Right cardiac atrium (tissue), 5 donors: ENCODE measurements around the gene FYN. TPM values are rescaled to one million over a fixed set of nuclear protein-coding genes. Genes with fewer than 3 reads are reported as not detected.
A peak's percentile ranks its signal among the peaks of the same experiment; 100 is the strongest.

Source experiments
- ATAC-seq, 2 donors: fragments of 200-7000 bp; cut with Tn5 transposase; one replicate each; pipeline versions ENCODE4 v1.8.0 to v1.9.1; 2020; ENCODE audit warnings: moderate library complexity in 2 of 2, mild to moderate bottlenecking in 1 of 2
- DNase-seq, 3 donors: peaks; one replicate each; pipeline ENCODE4 v3.0.0-alpha.2; 2020
- H3K27ac ChIP-seq: one replicate; pipeline ENCODE4 v1.5.1; 2013; ENCODE audit warnings: mild to moderate bottlenecking, low read length, control low read depth, moderate library complexity
- H3K27me3 ChIP-seq: one replicate; pipeline ENCODE4 v1.6.1; 2013; ENCODE audit not compliant: control insufficient read depth, insufficient read depth
- H3K4me1 ChIP-seq: one replicate; pipeline ENCODE4 v1.6.1; 2013; ENCODE audit warnings: low read length; ENCODE audit not compliant: control insufficient read depth, insufficient read depth
- H3K4me3 ChIP-seq: one replicate; pipeline ENCODE4 v1.5.1; 2013; ENCODE audit warnings: low read length, control low read depth
- H3K9me3 ChIP-seq: one replicate; pipeline ENCODE4 v1.6.1; 2013; ENCODE audit warnings: low read length; ENCODE audit not compliant: control insufficient read depth
- whole genome bisulfite sequencing: extraction: QIAGEN DNeasy Blood & Tissue Kit; methylation state at CpG from one replicate; pipeline ENCODE4 v1.1.7; 2013; 5-methylcytosine and 5-hydroxymethylcytosine counted together
- intact Hi-C, 4 donors: fragments of 100-400 bp; cut with DNase I; formaldehyde crosslinking; loops; one replicate each; pipeline versions ENCODE4 v1.11.0 to v1.14.0; 2022 to 2023
- polyA plus RNA-seq: library from polyadenylated mRNA; stranded (reverse); fragments of 200-250 nt; gene quantifications from one replicate; pipeline ENCODE4 v1.2.3, GENCODE V29; 2013
- total RNA-seq, 4 donors: library from RNA; stranded (reverse); fragmentation: NEBNext Ultra II Directional; extraction: Animal tissue kit (Norgen Biotek cat#: 25700); gene quantifications; one replicate each; pipeline ENCODE4 v1.2.1, GENCODE V29; 2021
- donor health status: healthy with polysubstance abuse.
- donor health status: DM: no; HTN: yes; CAD: no.
- donor health status: DM: no; HTN: no; CAD: no.
- donor health status: DM: no; HTN: yes; CAD: no; lungs with severe emphysema.
- donor health status: DM: yes; HTN: yes; CAD: no.

FYN gene
- total and polyA plus RNA-seq, 5 donors, result 29.8 to 76.6 (median 73.3) TPM

DNA sequence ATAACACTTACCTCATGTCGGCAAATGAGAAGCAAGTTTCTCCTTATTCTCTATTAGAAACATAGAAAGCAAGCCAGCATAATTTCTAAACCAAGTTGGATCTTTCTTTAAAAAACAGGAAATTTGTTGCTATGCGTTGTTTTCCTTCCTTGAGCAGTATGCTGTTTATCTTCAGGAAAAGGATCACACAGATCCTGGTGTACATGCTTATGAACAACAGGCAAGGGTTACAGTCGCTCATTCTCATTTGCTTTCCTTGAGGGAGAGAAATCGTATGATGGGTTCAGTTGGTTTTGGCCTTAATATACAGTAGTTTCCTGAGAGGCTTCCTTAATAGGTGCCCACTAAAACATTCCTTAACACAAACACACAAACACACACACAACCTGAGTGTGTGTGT lies 118.8 kb downstream of the FYN start:
- no peak overlapping the region for H3K4me3 ChIP-seq
- DNase-seq, result no peak
- no peaks in the 10 kb centered on the region for H3K9me3 ChIP-seq
- intact Hi-C loops, result no loop called here
- no peak overlapping the region for H3K27ac ChIP-seq
- WGBS, result 70% methylated on average over 4 of the region's 4 CpGs
- H3K4me1 ChIP-seq, result peaks cover 19% of the 10 kb centered on the region
- ATAC-seq, result peak in 1 of 2 donors; percentile 43
- no peaks in the 10 kb centered on the region for H3K27me3 ChIP-seq

DNA sequence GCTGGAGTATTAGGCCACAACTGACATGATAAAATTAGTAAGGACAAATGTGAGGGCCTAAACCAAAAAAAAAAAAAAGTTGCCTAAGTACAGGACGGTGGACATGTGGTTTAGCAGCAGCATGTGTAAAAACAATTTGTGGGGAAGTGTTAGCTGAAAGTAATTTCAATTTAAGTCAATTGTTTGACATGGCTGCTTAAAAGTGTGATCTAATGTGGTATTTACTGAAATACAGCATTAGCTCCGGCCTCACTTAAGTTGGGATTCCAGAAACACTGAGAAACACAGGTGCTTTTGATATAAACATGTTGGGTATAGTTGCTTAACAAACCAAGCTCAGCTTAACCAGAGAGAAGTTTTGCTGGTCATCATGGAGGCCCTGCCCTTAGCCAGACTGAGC lies 119.7 kb downstream of the FYN start:
- H3K9me3 ChIP-seq, result no peaks in the 10 kb centered on the region
- WGBS, result 56% methylated on average over 2 of the region's 2 CpGs
- no peak overlapping the region for H3K4me3 ChIP-seq
- DNase-seq (no peak), ATAC-seq (no peak)
- no peaks in the 10 kb centered on the region for H3K27me3 ChIP-seq
- intact Hi-C loops, result no loop called here
- no peak overlapping the region for H3K27ac ChIP-seq
- peaks cover 11% of the 10 kb centered on the region for H3K4me1 ChIP-seq

DNA sequence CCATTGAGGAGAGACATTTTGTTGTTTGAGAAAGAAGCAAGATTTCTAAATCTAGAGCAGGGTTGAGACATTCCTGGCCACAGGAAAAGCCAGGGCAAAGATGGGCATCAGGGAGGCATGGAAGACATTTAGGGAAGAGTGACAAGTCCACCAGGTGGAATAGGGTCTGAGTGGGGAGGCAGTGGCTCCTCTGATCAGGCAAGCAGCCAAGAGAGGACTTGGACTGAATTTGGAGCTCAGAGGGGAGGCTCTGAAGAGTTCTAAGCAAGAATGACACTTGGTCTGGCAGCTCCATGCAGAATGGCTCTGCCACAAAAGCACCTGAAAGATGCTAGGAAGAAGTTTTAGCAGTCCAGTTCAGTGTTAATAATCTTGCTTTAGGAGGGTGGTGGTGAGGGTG lies 120.8 kb downstream of the FYN start:
- Histone ChIP-seq H3K27me3 (no peaks in the 10 kb centered on the region), H3K27ac (no peak overlapping the region)
- intact Hi-C loops, result no loop called here

DNA sequence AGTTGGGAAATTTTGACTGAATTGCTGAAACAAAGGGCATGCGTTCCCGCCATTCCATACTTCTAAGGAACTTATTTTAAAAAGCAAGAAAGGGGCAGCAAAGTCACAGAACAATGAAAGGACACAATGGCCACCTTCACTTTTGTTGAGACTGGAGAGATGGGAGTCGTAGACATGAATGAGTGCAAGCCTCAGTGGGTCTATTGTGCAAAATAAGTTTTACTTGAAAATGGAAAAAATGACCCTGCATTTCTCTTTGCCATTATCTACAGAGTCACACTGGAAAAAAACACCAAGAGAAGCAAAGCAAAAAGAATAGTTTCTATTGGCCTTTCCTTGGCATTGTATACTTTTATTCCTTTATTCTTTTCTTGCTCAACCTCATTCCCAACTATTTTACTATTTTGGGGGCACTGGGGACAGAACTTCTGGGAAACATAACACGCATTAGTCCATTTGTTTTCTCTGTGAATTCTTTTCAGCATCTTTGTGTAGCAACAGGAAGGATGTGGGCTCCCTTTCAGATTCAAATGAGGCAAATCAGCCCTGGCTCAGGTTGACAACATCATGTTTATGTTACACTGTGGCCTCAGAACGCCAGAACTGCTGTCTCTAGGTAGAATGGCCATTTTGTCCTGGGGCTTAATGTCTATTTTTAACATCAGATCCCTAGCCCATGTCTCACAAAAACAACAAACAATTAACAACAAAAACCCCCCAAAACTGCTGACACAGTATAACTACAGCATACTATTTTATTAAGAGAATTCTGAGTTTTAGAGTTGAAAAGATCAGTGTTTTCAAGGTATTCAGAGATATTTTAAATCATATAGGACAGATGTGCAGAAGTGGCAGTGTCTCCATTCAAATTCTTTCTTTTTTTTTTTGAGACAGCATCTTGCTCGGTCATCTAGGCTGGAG lies 122.2 kb downstream of the FYN start:
- Histone ChIP-seq H3K4me1 (peaks cover 14% of the 10 kb centered on the region), H3K27me3 (no peaks in the 10 kb centered on the region), H3K9me3 (no peaks in the 10 kb centered on the region), H3K27ac (peak overlapping the region; percentile 45), H3K4me3 (no peak overlapping the region)
- ATAC-seq (peak in 1 of 2 donors; percentile 56), DNase-seq (no peak)
- intact Hi-C loops, result no loop called here
- WGBS, result 76% methylated on average over 6 of the region's 6 CpGs

More for the DNA sequence above, 120.8 kb downstream of the FYN start:
- Histone ChIP-seq H3K9me3 (no peaks in the 10 kb centered on the region), H3K4me3 (no peak overlapping the region), H3K4me1 (peaks cover 13% of the 10 kb centered on the region)
- DNase-seq (no peak), ATAC-seq (no peak)

DNA sequence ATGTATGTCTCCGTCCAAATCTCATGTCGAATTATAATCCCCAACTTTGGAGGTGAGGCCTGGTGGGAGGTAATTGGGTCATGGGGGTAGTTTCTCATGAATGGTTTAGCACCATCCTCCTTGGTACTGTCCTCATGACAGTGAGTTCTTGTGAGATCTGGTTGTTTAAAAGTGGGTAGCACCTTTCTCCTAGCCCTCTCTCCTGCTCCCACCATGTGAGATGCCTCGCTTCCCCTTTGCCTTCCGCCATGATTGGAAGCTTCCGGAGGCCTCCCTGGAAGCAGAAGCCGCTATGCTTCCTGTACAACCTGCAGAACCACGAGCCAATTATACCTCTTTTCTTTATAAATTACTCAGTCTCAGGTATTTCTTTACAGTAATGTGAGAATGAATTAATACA lies 123.1 kb downstream of the FYN start:
- no peaks in the 10 kb centered on the region for H3K27me3 ChIP-seq
- intact Hi-C loops, result no loop called here
- no peak overlapping the region for H3K27ac ChIP-seq
- H3K4me3 ChIP-seq, result no peak overlapping the region
- DNase-seq (no peak), ATAC-seq (no peak)
- H3K9me3 ChIP-seq, result no peaks in the 10 kb centered on the region
- WGBS, result 97% methylated on average over 7 of the region's 7 CpGs
- H3K4me1 ChIP-seq, result peaks cover 14% of the 10 kb centered on the region

DNA sequence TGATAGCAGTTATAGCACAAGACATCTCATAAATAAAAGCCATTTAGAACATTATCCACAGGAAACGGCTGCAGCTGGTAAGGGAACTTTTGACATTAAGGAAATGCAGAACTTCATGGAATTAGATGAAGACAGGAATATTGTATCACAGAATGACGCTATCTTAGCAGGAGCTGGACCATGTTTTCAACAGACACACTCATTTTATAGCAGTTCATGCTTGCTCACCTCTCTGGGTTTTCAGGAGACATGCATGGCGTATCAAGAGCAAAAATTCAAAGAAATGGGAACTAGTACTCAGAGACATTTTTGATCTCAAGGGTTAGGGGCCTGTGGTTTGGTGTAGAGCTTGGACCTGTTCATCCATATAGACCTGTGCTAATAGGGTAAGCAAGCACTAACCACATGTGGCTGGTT lies 125.0 kb downstream of the FYN start:
- Histone ChIP-seq H3K27ac (peak overlapping the region; percentile 14), H3K4me1 (peaks cover 23% of the 10 kb centered on the region), H3K4me3 (no peak overlapping the region), H3K9me3 (no peaks in the 10 kb centered on the region), H3K27me3 (no peaks in the 10 kb centered on the region)
- intact Hi-C loops, result no loop called here
- ATAC-seq (peak in 1 of 2 donors; percentile 5), DNase-seq (no peak)
- 54% methylated on average over 3 of the region's 3 CpGs for WGBS

DNA sequence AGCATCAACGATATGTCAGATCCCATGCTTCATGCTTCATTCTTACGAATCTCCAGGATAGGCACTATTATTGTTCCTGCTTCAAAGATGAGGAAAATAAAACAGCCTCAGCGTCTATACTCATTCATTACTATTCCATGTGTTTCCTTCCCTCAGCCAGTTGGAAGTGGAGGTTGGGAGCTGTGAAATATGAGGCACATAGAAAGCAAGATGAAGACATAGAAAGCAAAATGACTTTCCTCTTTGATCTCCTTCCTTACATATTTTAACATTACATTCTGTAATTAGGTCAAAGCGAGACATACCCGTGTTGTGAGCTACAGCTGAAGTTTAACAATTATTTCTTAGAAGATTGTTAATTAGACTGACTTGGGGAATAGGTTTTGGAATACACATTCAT lies 125.4 kb downstream of the FYN start:
- 35% methylated on average over 5 of the region's 5 CpGs for WGBS
- intact Hi-C loops, result no loop called here

DNA sequence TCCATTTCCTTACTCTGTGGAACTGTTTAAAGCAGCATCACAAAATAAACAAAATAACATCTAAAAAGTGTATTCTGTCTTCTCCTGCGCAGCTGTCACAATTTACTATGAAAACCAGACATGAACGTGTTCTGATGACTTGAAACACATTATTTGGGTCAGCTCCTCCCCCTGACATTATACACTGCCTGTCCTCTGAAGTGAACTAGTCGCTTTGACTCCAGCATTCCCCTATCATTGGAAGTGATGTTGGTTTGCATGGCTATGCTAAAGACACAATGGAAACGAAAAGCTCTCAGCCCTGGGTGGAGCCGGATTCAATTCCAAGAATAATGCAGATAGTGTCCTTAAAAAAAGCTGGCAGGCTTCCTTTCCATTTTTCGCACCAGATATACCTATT lies 125.9 kb downstream of the FYN start:
- ATAC-seq, result peak; percentile 40 to 79
- no peak for DNase-seq
- H3K27me3 ChIP-seq, result no peaks in the 10 kb centered on the region
- peaks cover 20% of the 10 kb centered on the region for H3K4me1 ChIP-seq
- H3K27ac ChIP-seq, result peak overlapping the region; percentile 55
- H3K9me3 ChIP-seq, result no peaks in the 10 kb centered on the region
- intact Hi-C loops, result no loop called here
- 36% methylated on average over 6 of the region's 6 CpGs for WGBS
- H3K4me3 ChIP-seq, result no peak overlapping the region

More for the DNA sequence above, 125.4 kb downstream of the FYN start:
- Histone ChIP-seq H3K4me1 (peaks cover 23% of the 10 kb centered on the region), H3K9me3 (no peaks in the 10 kb centered on the region), H3K27me3 (no peaks in the 10 kb centered on the region), H3K27ac (no peak overlapping the region), H3K4me3 (no peak overlapping the region)
- ATAC-seq (no peak), DNase-seq (no peak)

DNA sequence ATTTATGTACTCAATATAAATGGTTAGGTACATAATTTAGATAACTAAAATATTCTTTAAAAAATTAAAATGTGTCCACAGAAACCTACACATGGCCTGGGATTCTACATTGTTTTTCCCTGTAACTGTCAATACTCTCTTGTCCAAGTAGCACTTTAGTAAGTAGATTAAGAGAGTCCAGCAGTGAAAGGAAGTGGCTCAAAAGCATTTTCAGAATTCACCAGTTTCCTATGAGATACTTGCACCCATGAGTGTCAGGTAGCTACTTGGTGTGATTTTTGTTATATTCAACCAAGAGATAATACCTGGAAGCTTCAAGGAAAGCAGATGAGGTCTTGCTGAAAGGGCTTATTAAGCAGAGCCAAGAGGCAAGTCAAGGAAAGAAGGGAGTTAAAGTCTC lies 126.3 kb downstream of the FYN start:
- Histone ChIP-seq H3K27ac (no peak overlapping the region), H3K4me1 (peaks cover 19% of the 10 kb centered on the region), H3K9me3 (no peaks in the 10 kb centered on the region), H3K27me3 (no peaks in the 10 kb centered on the region), H3K4me3 (no peak overlapping the region)
- intact Hi-C loops, result no loop called here
- DNase-seq, result no peak
- ATAC-seq, result no peak

DNA sequence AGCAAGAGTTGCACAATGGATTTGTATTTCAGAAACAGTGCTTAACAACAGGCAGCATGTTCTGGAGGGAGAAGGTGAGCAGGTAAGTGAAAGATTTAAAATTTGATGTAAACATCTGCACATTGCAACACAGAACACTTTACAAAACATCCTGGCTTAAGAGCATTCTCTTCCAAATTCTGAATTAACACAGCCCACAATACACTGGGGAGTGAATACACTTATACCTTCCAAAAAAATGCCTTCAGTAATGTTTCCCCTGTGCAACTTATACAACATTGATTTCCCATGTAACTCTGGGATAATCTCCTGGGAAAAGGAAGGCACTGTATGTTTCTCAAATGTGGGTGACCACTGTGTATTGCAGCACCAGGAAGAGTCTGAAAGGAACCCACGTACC lies 127.6 kb downstream of the FYN start:
- Histone ChIP-seq H3K4me3 (no peak overlapping the region), H3K4me1 (peaks cover 16% of the 10 kb centered on the region), H3K27me3 (no peaks in the 10 kb centered on the region), H3K27ac (no peak overlapping the region), H3K9me3 (no peaks in the 10 kb centered on the region)
- 84% methylated on average over 1 of the region's 1 CpG for WGBS
- intact Hi-C loops, result no loop called here
- DNase-seq, result no peak
- no peak for ATAC-seq

DNA sequence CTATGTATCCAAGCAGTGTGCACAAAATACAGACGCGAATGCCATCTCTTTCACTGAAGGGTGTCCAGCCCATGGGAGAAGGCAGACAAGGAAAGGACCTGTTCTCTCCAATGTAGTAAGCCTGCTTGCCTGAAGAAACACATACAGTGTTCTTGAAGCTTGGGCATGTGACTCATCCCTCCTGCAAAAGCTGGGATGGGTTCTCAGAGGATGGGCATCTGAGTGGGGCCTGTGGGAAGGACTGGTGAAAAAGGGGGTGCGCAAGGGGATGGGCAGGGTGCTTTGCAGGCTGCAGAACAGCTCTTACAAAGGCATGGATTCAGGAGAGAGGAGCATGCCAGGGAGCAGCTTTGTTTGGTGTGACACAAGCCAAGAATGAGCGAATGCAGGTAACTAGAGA lies 128.1 kb downstream of the FYN start:
- no peak overlapping the region for H3K27ac ChIP-seq
- peaks cover 16% of the 10 kb centered on the region for H3K4me1 ChIP-seq
- intact Hi-C loops, result no loop called here

More for the DNA sequence above, 128.1 kb downstream of the FYN start:
- 94% methylated on average over 4 of the region's 4 CpGs for WGBS
- DNase-seq, result no peak
- Histone ChIP-seq H3K4me3 (no peak overlapping the region), H3K27me3 (no peaks in the 10 kb centered on the region), H3K9me3 (no peaks in the 10 kb centered on the region)
- ATAC-seq, result no peak
